ENCODE measurements around the gene SLC25A1. TPM values are rescaled to one million over a fixed set of nuclear protein-coding genes. Genes with fewer than 3 reads are reported as not detected.

Gene SLC25A1
- total RNA-seq, 1 donor from 2014 or later, result 97.9 TPM

DNA sequence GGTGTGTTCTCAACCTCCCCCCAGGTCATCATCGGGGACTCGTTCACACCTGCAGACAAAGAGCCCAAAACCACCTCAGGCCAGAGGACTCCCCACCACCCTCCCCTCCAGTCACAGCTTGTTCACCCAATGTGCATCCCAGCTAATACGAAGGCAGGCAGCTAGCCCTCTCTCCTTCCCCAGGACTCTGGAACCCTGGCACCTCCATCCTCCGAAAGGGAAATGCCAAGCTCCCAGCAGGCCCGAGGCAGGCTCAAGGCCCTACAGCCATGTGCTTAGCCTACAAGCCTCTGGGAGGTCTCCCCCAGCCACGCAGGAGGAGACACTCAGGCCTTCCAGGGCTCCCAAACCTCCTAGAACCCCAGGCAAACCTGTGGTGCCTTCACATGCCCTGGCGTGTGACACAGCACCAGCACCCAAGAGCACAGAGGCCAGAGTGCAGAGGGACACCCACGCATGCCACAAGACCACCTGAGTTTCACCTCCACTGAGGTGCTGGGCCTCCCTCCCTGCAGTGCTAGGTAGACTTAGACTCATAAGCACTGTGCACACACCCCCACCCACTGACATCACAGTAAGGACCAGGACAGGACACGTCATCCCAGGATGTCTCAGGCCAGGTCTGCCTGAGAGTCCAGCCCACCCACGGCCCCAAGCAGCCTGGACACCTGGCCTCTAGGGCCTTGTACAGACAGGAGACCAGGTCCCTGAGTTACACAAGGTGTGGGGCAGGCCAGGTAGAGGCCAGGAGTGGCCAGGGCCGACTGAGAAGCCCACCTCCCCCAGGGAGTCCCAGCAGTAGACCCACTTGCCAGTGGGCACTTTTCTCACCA lies 40.9 kb downstream of the SLC25A1 start:
- H4K20me1 ChIP-seq (ENCODE audit: insufficient read depth, low read length), result peaks cover 38% of the 10 kb centered on the region
- Mint-ChIP-seq H3K36me3 (ENCODE audit: low read depth, unreplicated experiment) (peaks cover 26% of the 10 kb centered on the region), H3K4me1 (ENCODE audit: low read depth, unreplicated experiment) (no peaks in the 10 kb centered on the region), H3K27me3 (ENCODE audit: low read depth, unreplicated experiment) (no peaks in the 10 kb centered on the region), H3K9me3 (ENCODE audit: unreplicated experiment) (no peaks in the 10 kb centered on the region), H3K4me3 (ENCODE audit: unreplicated experiment) (no peak overlapping the region), H3K27ac (ENCODE audit: unreplicated experiment) (no peak overlapping the region)
- H3K36me3 ChIP-seq (ENCODE audit: insufficient read depth, low read length), result peaks cover 40% of the 10 kb centered on the region
- TF ChIP-seq, protein P1, sequence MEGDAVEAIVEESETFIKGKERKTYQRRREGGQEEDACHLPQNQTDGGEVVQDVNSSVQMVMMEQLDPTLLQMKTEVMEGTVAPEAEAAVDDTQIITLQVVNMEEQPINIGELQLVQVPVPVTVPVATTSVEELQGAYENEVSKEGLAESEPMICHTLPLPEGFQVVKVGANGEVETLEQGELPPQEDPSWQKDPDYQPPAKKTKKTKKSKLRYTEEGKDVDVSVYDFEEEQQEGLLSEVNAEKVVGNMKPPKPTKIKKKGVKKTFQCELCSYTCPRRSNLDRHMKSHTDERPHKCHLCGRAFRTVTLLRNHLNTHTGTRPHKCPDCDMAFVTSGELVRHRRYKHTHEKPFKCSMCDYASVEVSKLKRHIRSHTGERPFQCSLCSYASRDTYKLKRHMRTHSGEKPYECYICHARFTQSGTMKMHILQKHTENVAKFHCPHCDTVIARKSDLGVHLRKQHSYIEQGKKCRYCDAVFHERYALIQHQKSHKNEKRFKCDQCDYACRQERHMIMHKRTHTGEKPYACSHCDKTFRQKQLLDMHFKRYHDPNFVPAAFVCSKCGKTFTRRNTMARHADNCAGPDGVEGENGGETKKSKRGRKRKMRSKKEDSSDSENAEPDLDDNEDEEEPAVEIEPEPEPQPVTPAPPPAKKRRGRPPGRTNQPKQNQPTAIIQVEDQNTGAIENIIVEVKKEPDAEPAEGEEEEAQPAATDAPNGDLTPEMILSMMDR (IDR thresholded peaks at IDR 0.05; ENCODE audit: insufficient read depth, low read depth, low read length), result no peak
- no peak for TF ChIP-seq EZH2 (IDR thresholded peaks at IDR 0.05; ENCODE audit: insufficient read depth, low read length)
- no peaks in the 10 kb centered on the region for H3K4me1 ChIP-seq (ENCODE audit: insufficient read depth, low read length)
- peaks cover 5% of the 10 kb centered on the region for H3K79me2 ChIP-seq (ENCODE audit: insufficient read depth, low read length)
- no peaks in the 10 kb centered on the region for H3K27me3 ChIP-seq (ENCODE audit: insufficient read depth, low read length)
- H3K4me2 ChIP-seq (ENCODE audit: low read length), result no peak overlapping the region
- no peaks in the 10 kb centered on the region for H3K9me3 ChIP-seq (ENCODE audit: insufficient read depth, low read depth, low read length)
- no peak overlapping the region for H3K4me3 ChIP-seq (ENCODE audit: insufficient read depth, low read depth, low read length)
- DNase-seq (ENCODE audit: low read depth), result no peak
- FAIRE-seq, result no peak
- no peak overlapping the region for H2AFZ ChIP-seq (ENCODE audit: low read depth, low read length)
- H3K27ac ChIP-seq (ENCODE audit: low read depth, low read length), result no peak overlapping the region
- no peak overlapping the region for H3K9ac ChIP-seq (ENCODE audit: low read length)

DNA sequence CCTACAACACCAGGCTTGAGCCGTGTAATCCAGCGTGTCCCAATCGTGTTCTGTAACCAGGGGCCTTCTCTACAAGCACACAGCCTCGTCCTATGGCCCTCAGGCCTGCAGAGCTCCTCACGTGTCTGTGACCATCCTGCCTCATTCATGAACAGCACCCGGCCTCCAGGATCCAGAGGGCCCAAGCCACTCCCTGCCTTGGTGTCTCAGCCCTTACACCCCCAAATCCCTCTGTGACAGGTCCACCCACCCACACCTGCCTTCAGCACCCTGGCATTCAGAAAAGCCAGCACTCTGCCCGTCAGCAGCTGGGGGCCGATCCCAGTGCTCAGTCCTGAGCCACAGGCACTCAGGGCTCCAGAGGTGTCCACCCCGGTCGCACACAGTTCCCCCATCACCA lies 41.6 kb downstream of the SLC25A1 start:
- Mint-ChIP-seq H3K4me3 (ENCODE audit: unreplicated experiment) (no peak overlapping the region), H3K4me1 (ENCODE audit: low read depth, unreplicated experiment) (no peaks in the 10 kb centered on the region), H3K9me3 (ENCODE audit: unreplicated experiment) (no peaks in the 10 kb centered on the region), H3K27me3 (ENCODE audit: low read depth, unreplicated experiment) (no peaks in the 10 kb centered on the region), H3K27ac (ENCODE audit: unreplicated experiment) (no peak overlapping the region), H3K36me3 (ENCODE audit: low read depth, unreplicated experiment) (peaks cover 24% of the 10 kb centered on the region)
- no peaks in the 10 kb centered on the region for H3K4me1 ChIP-seq (ENCODE audit: insufficient read depth, low read length)
- TF ChIP-seq, protein P1 (IDR thresholded peaks at IDR 0.05; ENCODE audit: insufficient read depth, low read depth, low read length), result no peak
- no peak for TF ChIP-seq EZH2 (IDR thresholded peaks at IDR 0.05; ENCODE audit: insufficient read depth, low read length)
- H3K27ac ChIP-seq (ENCODE audit: low read depth, low read length), result no peak overlapping the region
- no peaks in the 10 kb centered on the region for H3K79me2 ChIP-seq (ENCODE audit: insufficient read depth, low read length)
- peaks cover 38% of the 10 kb centered on the region for H4K20me1 ChIP-seq (ENCODE audit: insufficient read depth, low read length)
- H3K9me3 ChIP-seq (ENCODE audit: insufficient read depth, low read depth, low read length), result no peaks in the 10 kb centered on the region
- no peak overlapping the region for H2AFZ ChIP-seq (ENCODE audit: low read depth, low read length)
- H3K27me3 ChIP-seq (ENCODE audit: insufficient read depth, low read length), result no peaks in the 10 kb centered on the region
- no peak overlapping the region for H3K4me2 ChIP-seq (ENCODE audit: low read length)
- no peak overlapping the region for H3K4me3 ChIP-seq (ENCODE audit: insufficient read depth, low read depth, low read length)
- no peak overlapping the region for H3K9ac ChIP-seq (ENCODE audit: low read length)
- DNase-seq (ENCODE audit: low read depth) (no peak), FAIRE-seq (no peak)
- H3K36me3 ChIP-seq (ENCODE audit: insufficient read depth, low read length), result peaks cover 37% of the 10 kb centered on the region

DNA sequence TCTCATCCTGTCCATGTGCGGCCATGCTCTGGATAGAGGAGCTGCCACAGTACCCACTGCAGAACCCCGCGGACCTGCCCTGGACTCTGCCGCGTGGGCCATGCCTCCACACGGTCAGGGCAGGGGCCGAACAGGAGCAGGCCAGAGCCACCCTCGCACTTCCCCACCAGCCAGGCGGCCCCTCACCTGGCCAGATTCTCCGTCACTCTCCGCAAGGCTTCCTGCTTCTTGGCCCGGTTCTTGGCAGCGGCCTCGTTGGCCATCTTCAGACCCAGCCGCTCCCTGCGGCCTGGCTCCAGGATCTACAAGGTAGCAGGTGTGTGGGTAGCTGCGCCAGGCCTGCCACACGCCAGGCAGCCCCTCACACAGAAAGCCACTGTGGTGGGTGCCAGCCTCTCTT lies 43.7 kb downstream of the SLC25A1 start:
- Mint-ChIP-seq H3K9me3 (ENCODE audit: unreplicated experiment) (no peaks in the 10 kb centered on the region), H3K4me1 (ENCODE audit: low read depth, unreplicated experiment) (no peaks in the 10 kb centered on the region), H3K4me3 (ENCODE audit: unreplicated experiment) (no peak overlapping the region), H3K36me3 (ENCODE audit: low read depth, unreplicated experiment) (peaks cover 29% of the 10 kb centered on the region), H3K27me3 (ENCODE audit: low read depth, unreplicated experiment) (no peaks in the 10 kb centered on the region), H3K27ac (ENCODE audit: unreplicated experiment) (no peak overlapping the region)
- TF ChIP-seq EZH2 (IDR thresholded peaks at IDR 0.05; ENCODE audit: insufficient read depth, low read length), result no peak
- TF ChIP-seq, protein P1 (IDR thresholded peaks at IDR 0.05; ENCODE audit: insufficient read depth, low read depth, low read length), result no peak
- no peak overlapping the region for H3K4me3 ChIP-seq (ENCODE audit: insufficient read depth, low read depth, low read length)
- H3K36me3 ChIP-seq (ENCODE audit: insufficient read depth, low read length), result peaks cover 23% of the 10 kb centered on the region
- FAIRE-seq (no peak), DNase-seq (ENCODE audit: low read depth) (no peak)
- no peak overlapping the region for H3K4me2 ChIP-seq (ENCODE audit: low read length)
- no peaks in the 10 kb centered on the region for H3K27me3 ChIP-seq (ENCODE audit: insufficient read depth, low read length)
- H4K20me1 ChIP-seq (ENCODE audit: insufficient read depth, low read length), result peaks cover 23% of the 10 kb centered on the region
- no peak overlapping the region for H3K9ac ChIP-seq (ENCODE audit: low read length)
- H3K27ac ChIP-seq (ENCODE audit: low read depth, low read length), result no peak overlapping the region
- no peaks in the 10 kb centered on the region for H3K9me3 ChIP-seq (ENCODE audit: insufficient read depth, low read depth, low read length)
- no peaks in the 10 kb centered on the region for H3K4me1 ChIP-seq (ENCODE audit: insufficient read depth, low read length)
- H3K79me2 ChIP-seq (ENCODE audit: insufficient read depth, low read length), result no peaks in the 10 kb centered on the region
- H2AFZ ChIP-seq (ENCODE audit: low read depth, low read length), result no peak overlapping the region
